ENCODE measurements around the gene TBC1D24. TPM values are rescaled to one million over a fixed set of nuclear protein-coding genes. Genes with fewer than 3 reads are reported as not detected.

Gene TBC1D24
- total and polyA plus RNA-seq, 9 of the 15 experiments (the other 6 are each of a cell fraction or from before 2014, with no cell fraction given), result 1.7 to 22.6 (median 7.2) TPM

DNA sequence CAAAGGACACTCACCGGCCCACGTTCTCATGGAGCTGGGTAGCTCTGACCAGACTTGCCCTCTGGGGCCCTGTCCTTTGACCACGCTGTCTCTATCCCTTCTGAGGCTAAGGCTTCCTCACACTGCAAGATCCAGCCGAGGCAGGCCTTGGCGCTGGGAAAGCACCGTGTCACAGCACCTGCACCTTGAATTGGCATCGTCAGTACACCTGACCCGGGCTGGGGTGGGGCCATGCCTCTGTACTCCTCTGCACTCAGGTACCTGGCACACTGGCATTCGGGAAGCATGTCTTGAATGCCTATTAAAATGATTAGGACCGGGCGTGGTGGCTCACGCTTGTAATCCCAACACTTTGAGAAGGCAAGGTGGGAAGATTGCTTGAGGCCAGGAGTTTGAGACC, 6.0 kb downstream of the TBC1D24 start:
- Histone ChIP-seq H3K36me3 (ENCODE audit: control insufficient read depth, insufficient read depth, low read length) (peaks cover 34% of the 10 kb centered on the region; the same call in 2 of the 3 replicates), H2AFZ (ENCODE audit: low read depth, low read length) (no peak overlapping the region), H3K9ac (ENCODE audit: insufficient read depth in 1 of 2, low read depth in 2 of 2, low read length in 2 of 2) (peak overlapping the region in 1 of 2 experiments; percentile 81; a peak in 2 of 4 replicates), H3K27me3 (ENCODE audit: control insufficient read depth in 2 of 2, insufficient read depth in 2 of 2, low read length in 2 of 2) (no peaks in the 10 kb centered on the region), H3K79me2 (ENCODE audit: control insufficient read depth, insufficient read depth, low read length) (peaks cover 95% of the 10 kb centered on the region), H4K20me1 (replicated peaks; ENCODE audit: control insufficient read depth, insufficient read depth, low read length) (peaks cover 8% of the 10 kb centered on the region; the same call in 1 of the 2 replicates), H3K4me1 (replicated peaks in 1 of 2; ENCODE audit: control insufficient read depth in 2 of 2, insufficient read depth in 2 of 2, low read length in 2 of 2) (peaks cover 69 to 94% of the 10 kb centered on the region in 2 experiments), H3K27ac (ENCODE audit: extremely low read depth, low read depth, low read length) (no peak overlapping the region; the same call in 2 of the 3 replicates), H3K4me3 (no peak overlapping the region), H3K9me3 (replicated peaks; ENCODE audit: control insufficient read depth, insufficient read depth, low read depth, low read length) (no peaks in the 10 kb centered on the region), H3K9me1 (ENCODE audit: control insufficient read depth, insufficient read depth, low read length) (no peaks in the 10 kb centered on the region), H3K4me2 (ENCODE audit: insufficient read depth, low read length) (no peak overlapping the region)
- in situ Hi-C loops (cut with MboI) (no loop called here), intact Hi-C loops (cut with micrococcal nuclease) (no loop called here)
- ATAC-seq, result no peak
- no peak for TF ChIP-seq GATAD2B (IDR thresholded peaks at IDR 0.05; ENCODE audit: borderline replicate concordance)
- DNase-seq (ENCODE audit: extremely low read depth in 1 of 4, low spot score in 3 of 4), result no peak
- ChIA-PET POLR2A (interaction anchor here (1.3 to 2.2 kb wide), 2 partner anchors 8 to 20 kb away, joined by 3 to 8 read pairs; no protein-coding TSS in a partner anchor), CTCF (ENCODE audit: low intra/inter-chr PET ratio) (no interaction called here)
- no TSS peak for BruUV-seq (replicated peaks)
- no peak for FAIRE-seq
- WGBS (ENCODE audit: insufficient coverage, low coverage, missing lambda C conversion rate), result 88% methylated on average over 12 of the region's 12 CpGs

DNA sequence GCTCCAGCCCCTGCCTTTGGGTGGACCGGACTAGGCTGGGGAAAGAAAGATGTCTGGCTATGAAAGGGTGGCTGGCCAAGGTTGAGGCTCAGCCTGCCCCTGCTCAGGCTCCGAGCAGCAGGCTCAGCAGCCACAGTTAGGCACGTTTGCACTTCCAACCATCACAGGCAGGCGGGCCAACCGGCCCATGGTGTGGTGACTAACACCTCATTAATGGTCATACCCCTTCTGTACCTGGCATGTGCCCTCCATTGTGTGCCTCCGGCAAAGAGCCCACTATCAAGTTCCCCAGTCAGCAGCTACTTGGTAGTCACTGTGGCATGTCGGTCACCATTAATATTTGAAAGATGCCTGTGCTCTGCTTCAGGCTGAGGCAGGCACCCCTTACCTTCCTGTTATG, 6.7 kb downstream of the TBC1D24 start:
- Histone ChIP-seq H3K9me1 (ENCODE audit: control insufficient read depth, insufficient read depth, low read length) (no peaks in the 10 kb centered on the region), H3K27ac (ENCODE audit: extremely low read depth, low read depth, low read length) (no peak overlapping the region), H3K36me3 (ENCODE audit: control insufficient read depth, insufficient read depth, low read length) (peaks cover 38% of the 10 kb centered on the region; the same call in 2 of the 3 replicates), H3K9ac (ENCODE audit: insufficient read depth in 1 of 2, low read depth in 2 of 2, low read length in 2 of 2) (peak overlapping the region in 1 of 2 experiments; percentile 86; a peak in 2 of 4 replicates), H3K79me2 (ENCODE audit: control insufficient read depth, insufficient read depth, low read length) (peaks cover 95% of the 10 kb centered on the region), H4K20me1 (replicated peaks; ENCODE audit: control insufficient read depth, insufficient read depth, low read length) (peaks cover 8% of the 10 kb centered on the region; the same call in 1 of the 2 replicates), H3K4me2 (ENCODE audit: insufficient read depth, low read length) (no peak overlapping the region), H3K9me3 (replicated peaks; ENCODE audit: control insufficient read depth, insufficient read depth, low read depth, low read length) (no peaks in the 10 kb centered on the region), H3K4me1 (replicated peaks in 1 of 2; ENCODE audit: control insufficient read depth in 2 of 2, insufficient read depth in 2 of 2, low read length in 2 of 2) (peaks cover 62 to 94% of the 10 kb centered on the region in 2 experiments), H3K27me3 (ENCODE audit: control insufficient read depth in 2 of 2, insufficient read depth in 2 of 2, low read length in 2 of 2) (no peaks in the 10 kb centered on the region), H2AFZ (ENCODE audit: low read depth, low read length) (no peak overlapping the region), H3K4me3 (no peak overlapping the region)
- ChIA-PET POLR2A (interaction anchor here (1.9 kb wide), 1 partner anchor 11 kb away, joined by 10 read pairs; no protein-coding TSS in a partner anchor), CTCF (ENCODE audit: low intra/inter-chr PET ratio) (no interaction called here)
- no TSS peak for BruUV-seq (replicated peaks)
- no peak for TF ChIP-seq PATZ1 (CRISPR knock-in tag; IDR thresholded peaks at IDR 0.05; ENCODE audit: borderline replicate concordance)
- no peak for TF ChIP-seq ZNF146 (CRISPR knock-in tag; IDR thresholded peaks at IDR 0.05; ENCODE audit: unreplicated experiment)
- TF ChIP-seq CHCHD3 (CRISPR knock-in tag; IDR thresholded peaks at IDR 0.05), result no peak
- TF ChIP-seq NFE2L1 (tag; IDR thresholded peaks at IDR 0.05; ENCODE audit: borderline replicate concordance, low read depth), result no peak
- no peak for TF ChIP-seq E2F5 (CRISPR knock-in tag; IDR thresholded peaks at IDR 0.05)
- 88% methylated on average over 6 of the region's 7 CpGs for WGBS (ENCODE audit: insufficient coverage, low coverage, missing lambda C conversion rate)
- FAIRE-seq (no peak), DNase-seq (ENCODE audit: extremely low read depth in 1 of 4, low spot score in 3 of 4) (no peak), ATAC-seq (no peak)
- intact Hi-C loops (cut with micrococcal nuclease) (no loop called here), in situ Hi-C loops (cut with MboI) (no loop called here)
